Lower leg skin (tissue), 4 donors: ENCODE measurements around the gene ZNF532. TPM values are rescaled to one million over a fixed set of nuclear protein-coding genes. Genes with fewer than 3 reads are reported as not detected.

ENCODE experiments used
- DNase-seq, 2 donors: peaks; one replicate each; pipeline ENCODE4 v3.0.0-alpha.2; 2019; ENCODE audit warnings: low spot score in 2 of 2
- H3K4me3 ChIP-seq: fragments of 200-600 bp; sonication (generic); 2 replicates; pipeline ENCODE4 v1.5.1; 2017; ENCODE audit warnings: mild to moderate bottlenecking, low read depth; ENCODE audit not compliant: poor library complexity, severe bottlenecking
- CTCF ChIP-seq, 3 donors: fragments of 450-650 bp; IDR thresholded peaks; one replicate each; pipeline ENCODE4 v1.5.1; 2016; ENCODE audit warnings: antibody characterized with exemption in 3 of 3, mild to moderate bottlenecking in 3 of 3, moderate library complexity in 2 of 3
- POLR2A ChIP-seq, 2 donors: fragments of 450-650 bp; IDR thresholded peaks; one replicate each; pipeline ENCODE4 v1.6.1; 2016 to 2017; ENCODE audit warnings: antibody characterized with exemption in 2 of 2, mild to moderate bottlenecking in 1 of 2, moderate library complexity in 1 of 2
- WGBS, 2 donors: methylation state at CpG; one replicate each; pipeline ENCODE4 v1.1.5; 2018; 5-methylcytosine and 5-hydroxymethylcytosine counted together
- intact Hi-C: fragments of 100-400 bp; cut with DNase I; formaldehyde crosslinking; loops from one replicate; pipeline ENCODE4 v1.15.0; 2023; ENCODE audit warnings: low total_unique reads
- total RNA-seq, 4 donors: library from RNA; depleted of rRNA; stranded (reverse); fragments of >200 nt; gene quantifications; one replicate each; pipeline ENCODE4 v1.1.0, GENCODE V29; 2016

ZNF532 gene
- total RNA-seq, 4 donors from 2014 or later, result 11.1 to 40.1 (median 29.8) TPM

GRCh38 chr18:59001166-59001565 lies 136.5 kb downstream of the ZNF532 start:
- H3K4me3 ChIP-seq, result no peak overlapping the region
- 90 to 93% methylated on average over 3 of the region's 3 CpGs for whole genome bisulfite sequencing, 2 donors
- no peak for DNase-seq
- TF ChIP-seq CTCF (IDR thresholded peaks at IDR 0.05), result no peak
- no peak for TF ChIP-seq POLR2A (IDR thresholded peaks at IDR 0.05)
- intact Hi-C loops, result no loop called here

- TF ChIP-seq CTCF (IDR thresholded peaks at IDR 0.05) (no peak), POLR2A (IDR thresholded peaks at IDR 0.05) (no peak)
- intact Hi-C loops, result no loop called here
- 68 to 82% methylated on average over 3 of the region's 3 CpGs for WGBS, 2 donors
- H3K4me3 ChIP-seq, result no peak overlapping the region
- no peak for DNase-seq
Measured at GRCh38 chr18:59001721-59002120, 137.0 kb downstream of the ZNF532 start.

GRCh38 chr18:59002974-59003594 lies 138.4 kb downstream of the ZNF532 start:
- TF ChIP-seq CTCF (IDR thresholded peaks at IDR 0.05) (no peak), POLR2A (IDR thresholded peaks at IDR 0.05) (no peak)
- intact Hi-C loops, result no loop called here
- no peak for DNase-seq
- WGBS, 2 donors, result 72 to 77% methylated on average over 7 of the region's 7 CpGs
- no peak overlapping the region for H3K4me3 ChIP-seq

GRCh38 chr18:59005262-59005661 lies 140.6 kb downstream of the ZNF532 start:
- TF ChIP-seq POLR2A (IDR thresholded peaks at IDR 0.05), result no peak
- TF ChIP-seq CTCF (IDR thresholded peaks at IDR 0.05), result no peak
- 71 to 74% methylated on average over 3 of the region's 3 CpGs for WGBS, 2 donors
- DNase-seq, result no peak
- intact Hi-C loops, result no loop called here
- no peak overlapping the region for H3K4me3 ChIP-seq

- TF ChIP-seq POLR2A (IDR thresholded peaks at IDR 0.05) (no peak), CTCF (IDR thresholded peaks at IDR 0.05) (no peak)
- no peak overlapping the region for H3K4me3 ChIP-seq
- 67 to 68% methylated on average over 3 of the region's 3 CpGs for WGBS, 2 donors
- intact Hi-C loops, result no loop called here
- no peak for DNase-seq
Measured at GRCh38 chr18:59006461-59007067, 141.9 kb downstream of the ZNF532 start.
